ENCODE measurements around the gene NEURL1B.

DNA sequence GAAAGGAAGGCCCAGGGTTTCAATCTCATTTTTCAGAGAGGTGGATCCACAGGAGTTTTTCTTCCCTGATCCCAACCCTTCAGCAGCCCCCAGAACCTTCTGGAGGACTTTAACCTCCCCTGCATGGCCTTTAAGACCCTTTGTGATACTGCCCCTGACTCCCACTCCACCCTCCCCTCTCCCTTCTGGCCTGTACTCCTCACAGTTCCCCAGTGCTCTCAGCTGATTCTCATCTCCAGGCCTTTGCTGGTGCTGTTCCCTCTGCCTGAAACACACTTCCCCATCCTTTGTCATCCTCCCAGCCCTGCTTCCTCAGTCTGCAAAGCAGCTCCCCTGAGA, 18.5 kb downstream of the NEURL1B start:
- TF ChIP-seq, protein P1, sequence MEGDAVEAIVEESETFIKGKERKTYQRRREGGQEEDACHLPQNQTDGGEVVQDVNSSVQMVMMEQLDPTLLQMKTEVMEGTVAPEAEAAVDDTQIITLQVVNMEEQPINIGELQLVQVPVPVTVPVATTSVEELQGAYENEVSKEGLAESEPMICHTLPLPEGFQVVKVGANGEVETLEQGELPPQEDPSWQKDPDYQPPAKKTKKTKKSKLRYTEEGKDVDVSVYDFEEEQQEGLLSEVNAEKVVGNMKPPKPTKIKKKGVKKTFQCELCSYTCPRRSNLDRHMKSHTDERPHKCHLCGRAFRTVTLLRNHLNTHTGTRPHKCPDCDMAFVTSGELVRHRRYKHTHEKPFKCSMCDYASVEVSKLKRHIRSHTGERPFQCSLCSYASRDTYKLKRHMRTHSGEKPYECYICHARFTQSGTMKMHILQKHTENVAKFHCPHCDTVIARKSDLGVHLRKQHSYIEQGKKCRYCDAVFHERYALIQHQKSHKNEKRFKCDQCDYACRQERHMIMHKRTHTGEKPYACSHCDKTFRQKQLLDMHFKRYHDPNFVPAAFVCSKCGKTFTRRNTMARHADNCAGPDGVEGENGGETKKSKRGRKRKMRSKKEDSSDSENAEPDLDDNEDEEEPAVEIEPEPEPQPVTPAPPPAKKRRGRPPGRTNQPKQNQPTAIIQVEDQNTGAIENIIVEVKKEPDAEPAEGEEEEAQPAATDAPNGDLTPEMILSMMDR (IDR thresholded peaks at IDR 0.05; ENCODE audit: insufficient read depth, low read length), result no peak
- TF ChIP-seq POLR2AphosphoS5 (IDR thresholded peaks at IDR 0.05; ENCODE audit: low read depth) (no peak), SPI1 (IDR thresholded peaks at IDR 0.05; ENCODE audit: borderline replicate concordance, low read depth) (no peak), GABPA (IDR thresholded peaks at IDR 0.05; ENCODE audit: low read depth) (no peak)
- TF ChIP-seq, protein P2, sequence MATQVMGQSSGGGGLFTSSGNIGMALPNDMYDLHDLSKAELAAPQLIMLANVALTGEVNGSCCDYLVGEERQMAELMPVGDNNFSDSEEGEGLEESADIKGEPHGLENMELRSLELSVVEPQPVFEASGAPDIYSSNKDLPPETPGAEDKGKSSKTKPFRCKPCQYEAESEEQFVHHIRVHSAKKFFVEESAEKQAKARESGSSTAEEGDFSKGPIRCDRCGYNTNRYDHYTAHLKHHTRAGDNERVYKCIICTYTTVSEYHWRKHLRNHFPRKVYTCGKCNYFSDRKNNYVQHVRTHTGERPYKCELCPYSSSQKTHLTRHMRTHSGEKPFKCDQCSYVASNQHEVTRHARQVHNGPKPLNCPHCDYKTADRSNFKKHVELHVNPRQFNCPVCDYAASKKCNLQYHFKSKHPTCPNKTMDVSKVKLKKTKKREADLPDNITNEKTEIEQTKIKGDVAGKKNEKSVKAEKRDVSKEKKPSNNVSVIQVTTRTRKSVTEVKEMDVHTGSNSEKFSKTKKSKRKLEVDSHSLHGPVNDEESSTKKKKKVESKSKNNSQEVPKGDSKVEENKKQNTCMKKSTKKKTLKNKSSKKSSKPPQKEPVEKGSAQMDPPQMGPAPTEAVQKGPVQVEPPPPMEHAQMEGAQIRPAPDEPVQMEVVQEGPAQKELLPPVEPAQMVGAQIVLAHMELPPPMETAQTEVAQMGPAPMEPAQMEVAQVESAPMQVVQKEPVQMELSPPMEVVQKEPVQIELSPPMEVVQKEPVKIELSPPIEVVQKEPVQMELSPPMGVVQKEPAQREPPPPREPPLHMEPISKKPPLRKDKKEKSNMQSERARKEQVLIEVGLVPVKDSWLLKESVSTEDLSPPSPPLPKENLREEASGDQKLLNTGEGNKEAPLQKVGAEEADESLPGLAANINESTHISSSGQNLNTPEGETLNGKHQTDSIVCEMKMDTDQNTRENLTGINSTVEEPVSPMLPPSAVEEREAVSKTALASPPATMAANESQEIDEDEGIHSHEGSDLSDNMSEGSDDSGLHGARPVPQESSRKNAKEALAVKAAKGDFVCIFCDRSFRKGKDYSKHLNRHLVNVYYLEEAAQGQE (IDR thresholded peaks at IDR 0.05; ENCODE audit: insufficient replicate concordance, low read depth), result no peak

All from HL-60 (cell line).